DND-41 (cell line): ENCODE data around the gene FAM228B.

ENCODE experiments used
- ATAC-seq: fragments of 200-7000 bp; cut with Tn5 transposase; 3 replicates; pipeline ENCODE4 v1.9.1; 2021; ENCODE audit warnings: low read depth; ENCODE audit not compliant: insufficient read depth
- DNase-seq: peaks from one replicate; pipeline ENCODE4 v3.0.0-alpha.2; 2020
- H2AFZ ChIP-seq: 2 replicates; pipeline ENCODE4 v1.6.0; 2012; ENCODE audit warnings: low read depth, low read length
- H3K27ac ChIP-seq: 2 replicates; pipeline ENCODE4 v1.5.1; 2012; ENCODE audit warnings: low read length, inconsistent platforms
- H3K27me3 ChIP-seq: fragments of 200-600 bp; sonication (generic); 2 replicates; pipeline ENCODE4 v1.6.0; 2012; ENCODE audit warnings: low read length, mild to moderate bottlenecking, inconsistent platforms; ENCODE audit not compliant: insufficient read depth, poor library complexity
- H3K36me3 ChIP-seq: 2 replicates; pipeline ENCODE4 v1.5.1; 2012; ENCODE audit warnings: low read length, inconsistent platforms; ENCODE audit not compliant: insufficient read depth
- H3K4me1 ChIP-seq: 2 replicates; pipeline ENCODE4 v1.5.1; 2012; ENCODE audit warnings: mild to moderate bottlenecking, low read length; ENCODE audit not compliant: insufficient read depth
- H3K4me2 ChIP-seq: 2 replicates; pipeline ENCODE4 v1.6.0; 2012; ENCODE audit warnings: mild to moderate bottlenecking, moderate library complexity, low read length, inconsistent platforms; ENCODE audit not compliant: insufficient read depth
- H3K4me3 ChIP-seq, 2 experiments: fragments of 200-600 bp in 1 of 2; shearing (Covaris generic) in 1 of 2; 2 replicates each; pipeline ENCODE4 v1.5.1; 2012 to 2016; ENCODE audit warnings: inconsistent platforms in 2 of 2, low read length in 2 of 2, mild to moderate bottlenecking in 2 of 2, low read depth in 1 of 2, moderate library complexity in 1 of 2
- H3K79me2 ChIP-seq: 2 replicates; pipeline ENCODE4 v1.6.0; 2012; ENCODE audit warnings: low read length, inconsistent platforms; ENCODE audit not compliant: insufficient read depth
- H3K9ac ChIP-seq: 2 replicates; pipeline ENCODE4 v1.6.0; 2012; ENCODE audit warnings: low read depth, mild to moderate bottlenecking, inconsistent platforms, low read length, moderate library complexity
- H3K9me3 ChIP-seq: 2 replicates; pipeline ENCODE4 v1.5.1; 2012; ENCODE audit warnings: low read length, moderate library complexity, mild to moderate bottlenecking, inconsistent platforms; ENCODE audit not compliant: insufficient read depth, severe bottlenecking
- H4K20me1 ChIP-seq: 2 replicates; pipeline ENCODE4 v1.6.0; 2012; ENCODE audit warnings: low read length; ENCODE audit not compliant: insufficient read depth
- CTCF ChIP-seq: IDR thresholded peaks from 2 replicates; pipeline ENCODE4 v1.5.1; 2012; ENCODE audit warnings: borderline replicate concordance, low read length, moderate library complexity, mild to moderate bottlenecking; ENCODE audit not compliant: poor library complexity, severe bottlenecking; ENCODE audit errors: extremely low read depth
- EZH2 ChIP-seq: IDR thresholded peaks from 3 replicates; pipeline ENCODE4 v1.6.1; 2012; ENCODE audit warnings: borderline replicate concordance, low read depth, mild to moderate bottlenecking, moderate library complexity, low read length, inconsistent platforms; ENCODE audit not compliant: severe bottlenecking

The FAM228B gene

DNA sequence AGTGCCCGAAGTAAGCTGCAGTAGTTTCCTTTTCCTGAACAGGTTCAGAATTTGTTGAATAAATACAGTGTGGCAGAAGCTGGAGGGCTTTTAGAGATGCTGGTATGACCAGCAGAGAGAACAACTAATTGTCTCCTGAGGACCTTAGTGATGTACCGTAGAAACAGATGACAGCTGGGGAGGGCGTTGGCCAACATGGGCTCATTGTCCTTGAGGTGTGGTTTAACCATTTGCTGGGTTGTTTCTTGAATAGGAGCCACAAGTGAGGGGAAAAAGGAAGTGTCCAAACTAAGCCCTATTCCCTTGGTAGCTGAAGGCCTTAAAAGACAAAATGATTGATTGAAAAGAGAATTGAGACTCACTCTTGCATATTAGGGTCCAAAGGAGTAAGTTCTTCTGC, 39.9 kb downstream of the FAM228B start:
- Histone ChIP-seq H3K27me3 (no peaks in the 10 kb centered on the region), H2AFZ (no peak overlapping the region), H4K20me1 (no peaks in the 10 kb centered on the region), H3K9me3 (no peaks in the 10 kb centered on the region), H3K4me2 (no peak overlapping the region), H3K79me2 (no peaks in the 10 kb centered on the region), H3K27ac (no peak overlapping the region), H3K9ac (no peak overlapping the region), H3K4me3 (no peak overlapping the region), H3K36me3 (no peaks in the 10 kb centered on the region), H3K4me1 (no peaks in the 10 kb centered on the region)
- DNase-seq: no peak
- no peak for TF ChIP-seq CTCF
- ATAC-seq: no peak

- Histone ChIP-seq H3K27ac (no peak overlapping the region), H3K4me3 (no peak overlapping the region), H3K4me1 (no peaks in the 10 kb centered on the region), H3K9me3 (no peaks in the 10 kb centered on the region), H4K20me1 (no peaks in the 10 kb centered on the region), H3K79me2 (no peaks in the 10 kb centered on the region), H2AFZ (no peak overlapping the region), H3K27me3 (no peaks in the 10 kb centered on the region), H3K36me3 (no peaks in the 10 kb centered on the region), H3K9ac (no peak overlapping the region), H3K4me2 (no peak overlapping the region)
- TF ChIP-seq EZH2 (no peak), CTCF (no peak)
- DNase-seq: no peak
- ATAC-seq: no peak
Measured at GRCh38 chr2:24163601-24164000, 40.3 kb downstream of the FAM228B start.

DNA sequence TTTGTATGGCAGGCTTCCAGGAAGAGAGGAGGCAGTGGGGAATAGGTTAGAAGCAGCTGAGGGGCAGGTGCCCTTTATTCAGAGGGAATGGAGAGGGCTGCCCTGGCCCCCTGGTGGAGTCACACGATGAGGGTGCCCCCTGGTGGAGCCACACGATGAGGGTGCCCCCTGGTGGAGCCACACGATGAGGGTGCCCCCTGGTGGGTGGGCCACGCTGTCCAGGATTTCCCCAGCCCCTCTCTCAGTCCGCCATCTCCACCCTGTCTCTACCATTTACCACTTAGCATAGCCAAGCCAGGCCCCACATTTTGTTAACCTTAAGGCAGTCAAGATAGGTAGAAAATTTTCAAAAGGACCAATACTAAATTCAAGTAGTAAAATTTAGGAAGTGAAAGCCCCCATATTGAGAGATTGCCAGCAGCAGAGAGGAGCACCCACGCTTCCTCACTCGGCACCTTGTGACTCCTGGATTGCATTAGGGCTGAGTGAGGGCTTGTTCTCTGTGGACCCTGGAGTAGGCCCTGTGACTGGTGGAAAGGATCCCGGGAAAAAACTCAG, 41.2 kb downstream of the FAM228B start:
- Histone ChIP-seq H3K27ac (no peak overlapping the region), H3K4me2 (no peak overlapping the region), H3K79me2 (no peaks in the 10 kb centered on the region), H3K27me3 (no peaks in the 10 kb centered on the region), H3K4me3 (no peak overlapping the region), H3K9ac (no peak overlapping the region), H3K4me1 (no peaks in the 10 kb centered on the region), H2AFZ (0 out of 2 replicates have a peak overlapping the region, but pooled peaks have one; percentile 22), H4K20me1 (no peaks in the 10 kb centered on the region), H3K36me3 (no peaks in the 10 kb centered on the region), H3K9me3 (no peaks in the 10 kb centered on the region)
- DNase-seq (peak; percentile 62), ATAC-seq (peak; percentile 89)
- no peak for TF ChIP-seq EZH2
- TF ChIP-seq CTCF: peak; percentile 75

DNA sequence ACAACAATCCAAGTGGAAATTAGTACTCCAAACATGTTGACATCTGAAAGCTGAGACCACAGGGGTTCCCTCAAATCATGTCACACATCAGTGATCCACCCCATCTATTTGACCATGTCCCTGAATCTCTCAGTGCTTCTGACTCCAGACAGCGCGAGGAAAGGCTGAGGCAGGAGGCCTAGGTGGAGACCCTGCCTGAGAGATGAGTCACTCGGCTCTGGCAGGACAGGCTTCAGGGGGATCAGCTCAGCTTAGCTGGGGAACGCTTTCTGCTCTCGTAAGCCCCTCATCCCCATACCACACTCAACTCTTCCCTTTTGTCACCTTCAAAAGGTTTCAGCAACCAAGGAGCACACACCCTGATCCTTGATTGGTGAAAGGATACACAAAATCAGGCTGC, 45.8 kb downstream of the FAM228B start:
- Histone ChIP-seq H3K4me1 (no peaks in the 10 kb centered on the region), H3K9me3 (no peaks in the 10 kb centered on the region), H3K36me3 (no peaks in the 10 kb centered on the region), H3K9ac (no peak overlapping the region), H3K79me2 (no peaks in the 10 kb centered on the region), H3K27me3 (no peaks in the 10 kb centered on the region), H3K27ac (no peak overlapping the region), H3K4me3 (no peak overlapping the region), H4K20me1 (no peaks in the 10 kb centered on the region), H3K4me2 (no peak overlapping the region), H2AFZ (no peak overlapping the region)
- ATAC-seq (no peak), DNase-seq (no peak)
- TF ChIP-seq CTCF (no peak), EZH2 (no peak)
